OCI-LY7 (cell line): ENCODE results near the gene POLRMT.

Experiments used
- CTCF ChIP-seq: fragments of 200-600 bp; sonication (generic); conservative IDR thresholded peaks from 2 replicates; pipeline ENCODE4 v1.5.1; 2014; ENCODE audit warnings: mild to moderate bottlenecking, antibody characterized with exemption, low read length, moderate library complexity, mixed read lengths
- EZH2phosphoT487 ChIP-seq: fragments of 200-600 bp; sonication (generic); IDR thresholded peaks from 2 replicates; pipeline ENCODE4 v1.6.1; 2018; ENCODE audit warnings: low read depth, borderline replicate concordance, mild to moderate bottlenecking, mixed run types, antibody characterized with exemption, low read length, moderate library complexity, mixed read lengths

- no peak for TF ChIP-seq CTCF
- TF ChIP-seq EZH2phosphoT487, result no peak
Observed at GRCh38 chr19:572743-573518, 60.4 kb downstream of the POLRMT start.
